ENCODE results near the gene PTPRU. TPM values are rescaled to one million over a fixed set of nuclear protein-coding genes. Genes with fewer than 3 reads are reported as not detected.

The PTPRU gene
- total and polyA plus RNA-seq, 4 donors, result 1.6 to 15.1 (median 6.0) TPM

- Histone ChIP-seq H3K4me1 (ENCODE audit: control insufficient read depth in 4 of 4, insufficient read depth in 4 of 4, low read length in 3 of 4) (no peaks in the 10 kb centered on the region), H3K27ac (ENCODE audit: low read depth in 1 of 2, low read length in 2 of 2) (no peak overlapping the region), H3K9ac (ENCODE audit: low read depth in 1 of 2, low read length in 2 of 2) (no peak overlapping the region), H3K36me3 (ENCODE audit: control insufficient read depth in 4 of 4, insufficient read depth in 3 of 4, low read depth in 1 of 4, low read length in 3 of 4) (peaks cover 0 to 11% (median 3%) of the 10 kb centered on the region in 4 donors), H3K27me3 (ENCODE audit: control insufficient read depth in 4 of 4, insufficient read depth in 4 of 4, low read length in 3 of 4) (no peaks in the 10 kb centered on the region), H3K9me3 (ENCODE audit: control insufficient read depth in 4 of 4, low read length in 3 of 4) (no peaks in the 10 kb centered on the region), H3K4me3 (ENCODE audit: low read depth in 1 of 3, low read length in 3 of 3) (no peak overlapping the region)
- WGBS, result 89% methylated on average over 5 of the region's 5 CpGs
- no peak for TF ChIP-seq HNF4A (conservative IDR thresholded peaks at IDR 0.05)
- no peak for TF ChIP-seq CTCF (IDR thresholded peaks at IDR 0.05; ENCODE audit: low read depth, low read length, missing input control)
- TF ChIP-seq ATF3 (IDR thresholded peaks at IDR 0.05), result no peak
- TF ChIP-seq MAX (IDR thresholded peaks at IDR 0.05), result no peak
- TF ChIP-seq JUND (IDR thresholded peaks at IDR 0.05), result no peak
- TF ChIP-seq RAD21 (IDR thresholded peaks at IDR 0.05), result no peak
- no peak for TF ChIP-seq NR2F2 (IDR thresholded peaks at IDR 0.05)
- DNase-seq (ENCODE audit: low spot score), result no peak
Measured at GRCh38 chr1:29297450-29297849, 61.1 kb downstream of the PTPRU start.

GRCh38 chr1:29298246-29298645, 61.9 kb downstream of the PTPRU start:
- no peak for TF ChIP-seq YY1 (IDR thresholded peaks at IDR 0.05)
- TF ChIP-seq HNF4A (conservative IDR thresholded peaks at IDR 0.05), result no peak
- TF ChIP-seq NR2F2 (IDR thresholded peaks at IDR 0.05), result no peak
- no peak for TF ChIP-seq JUND (IDR thresholded peaks at IDR 0.05)
- TF ChIP-seq REST (IDR thresholded peaks at IDR 0.05), result no peak
- TF ChIP-seq RXRA (IDR thresholded peaks at IDR 0.05), result no peak
- no peak for TF ChIP-seq MAX (IDR thresholded peaks at IDR 0.05)
- TF ChIP-seq GABPA (IDR thresholded peaks at IDR 0.05 in 1 of 2, conservative IDR thresholded peaks at IDR 0.05 in 1 of 2), result no peak
- peaks cover 0 to 11% (median 3%) of the 10 kb centered on the region in 4 donors for H3K36me3 ChIP-seq (ENCODE audit: control insufficient read depth in 4 of 4, insufficient read depth in 3 of 4, low read depth in 1 of 4, low read length in 3 of 4)
- no peaks in the 10 kb centered on the region for H3K27me3 ChIP-seq (ENCODE audit: control insufficient read depth in 4 of 4, insufficient read depth in 4 of 4, low read length in 3 of 4)
- WGBS, result 82% methylated on average over 4 of the region's 4 CpGs
- DNase-seq (ENCODE audit: low spot score), result no peak
- no peak overlapping the region for H3K4me3 ChIP-seq (ENCODE audit: low read depth in 1 of 3, low read length in 3 of 3)
- no peak overlapping the region for H3K27ac ChIP-seq (ENCODE audit: low read depth in 1 of 2, low read length in 2 of 2)
- no peak overlapping the region for H3K9ac ChIP-seq (ENCODE audit: low read depth in 1 of 2, low read length in 2 of 2)
- H3K9me3 ChIP-seq (ENCODE audit: control insufficient read depth in 4 of 4, low read length in 3 of 4), result no peaks in the 10 kb centered on the region
- peaks cover 0 to 1% (median under 1%) of the 10 kb centered on the region in 4 donors for H3K4me1 ChIP-seq (ENCODE audit: control insufficient read depth in 4 of 4, insufficient read depth in 4 of 4, low read length in 3 of 4)

- no peaks in the 10 kb centered on the region for H3K9me3 ChIP-seq (ENCODE audit: control insufficient read depth in 4 of 4, low read length in 3 of 4)
- H3K4me1 ChIP-seq (ENCODE audit: control insufficient read depth in 4 of 4, insufficient read depth in 4 of 4, low read length in 3 of 4), result peaks cover 3 to 13% (median 10%) of the 10 kb centered on the region in 4 donors
- WGBS, result 97% methylated on average over 4 of the region's 4 CpGs
- no peak overlapping the region for H3K9ac ChIP-seq (ENCODE audit: low read depth in 1 of 2, low read length in 2 of 2)
- H3K27me3 ChIP-seq (ENCODE audit: control insufficient read depth in 4 of 4, insufficient read depth in 4 of 4, low read length in 3 of 4), result no peaks in the 10 kb centered on the region
- no peak for DNase-seq (ENCODE audit: low spot score)
- no peak overlapping the region for H3K27ac ChIP-seq (ENCODE audit: low read depth in 1 of 2, low read length in 2 of 2)
- H3K36me3 ChIP-seq (ENCODE audit: control insufficient read depth in 4 of 4, insufficient read depth in 3 of 4, low read depth in 1 of 4, low read length in 3 of 4), result peaks cover 0 to 11% (median under 1%) of the 10 kb centered on the region in 4 donors
- H3K4me3 ChIP-seq (ENCODE audit: low read depth in 1 of 3, low read length in 3 of 3), result no peak overlapping the region
- TF ChIP-seq JUND (IDR thresholded peaks at IDR 0.05), result no peak
- no peak for TF ChIP-seq HNF4G (IDR thresholded peaks at IDR 0.05)
- TF ChIP-seq HNF4A (conservative IDR thresholded peaks at IDR 0.05), result no peak
- no peak for TF ChIP-seq RAD21 (IDR thresholded peaks at IDR 0.05)
- TF ChIP-seq ZBTB33 (IDR thresholded peaks at IDR 0.05), result no peak
- TF ChIP-seq REST (IDR thresholded peaks at IDR 0.05), result no peak
- no peak for TF ChIP-seq NR2F2 (IDR thresholded peaks at IDR 0.05)
- TF ChIP-seq SP1 (IDR thresholded peaks at IDR 0.05), result no peak
- TF ChIP-seq EGR1 (IDR thresholded peaks at IDR 0.05; ENCODE audit: low read depth in 2 of 2), result no peak
Measured at GRCh38 chr1:29299446-29299845, 63.1 kb downstream of the PTPRU start.
